Glomerular visceral epithelial cell (primary cell): Measurements from ENCODE around the gene IKZF2.

Source experiments
- DNase-seq: peaks from one replicate; pipeline ENCODE4 v3.0.0-alpha.2; 2016; ENCODE audit errors: extremely low spot score

IKZF2 gene

GRCh38 chr2:213151437-213152064, at the start of gene IKZF2:
IKZF2 (minus strand) TSS chr2:213151612; CDS start chr2:213148629, 2,983 bp downstream.
- peak; percentile 92 for DNase-seq

GRCh38 chr2:213199871-213200270, 48.5 kb upstream of the IKZF2 start:
- DNase-seq: peak; percentile 4

- DNase-seq: peak; percentile 27
Measured at GRCh38 chr2:213189001-213189899, 37.8 kb upstream of the IKZF2 start.

- no peak for DNase-seq
Measured at GRCh38 chr2:213188533-213188867, 37.1 kb upstream of the IKZF2 start.

GRCh38 chr2:213187833-213188532, 36.6 kb upstream of the IKZF2 start:
- DNase-seq: peak; percentile 86

GRCh38 chr2:213187386-213187785, 36.0 kb upstream of the IKZF2 start:
- no peak for DNase-seq

- no peak for DNase-seq
Measured at GRCh38 chr2:213185147-213185822, 33.9 kb upstream of the IKZF2 start.

- DNase-seq: no peak
Measured at GRCh38 chr2:213181712-213182111, 30.3 kb upstream of the IKZF2 start.

GRCh38 chr2:213177679-213178078, 26.3 kb upstream of the IKZF2 start:
- DNase-seq: no peak

- no peak for DNase-seq
Measured at GRCh38 chr2:213175673-213176247, 24.3 kb upstream of the IKZF2 start.

- DNase-seq: no peak
Measured at GRCh38 chr2:213172641-213173040, 21.2 kb upstream of the IKZF2 start.

GRCh38 chr2:213171147-213171546, 19.7 kb upstream of the IKZF2 start:
- DNase-seq: no peak

GRCh38 chr2:213167271-213167930, 16.0 kb upstream of the IKZF2 start:
- no peak for DNase-seq

GRCh38 chr2:213166109-213166508, 14.7 kb upstream of the IKZF2 start:
- DNase-seq: no peak

GRCh38 chr2:213164263-213164662, 12.9 kb upstream of the IKZF2 start:
- DNase-seq: no peak

GRCh38 chr2:213162516-213163118, 11.2 kb upstream of the IKZF2 start:
- DNase-seq: no peak

GRCh38 chr2:213161759-213162515, 10.5 kb upstream of the IKZF2 start:
- DNase-seq: no peak

- no peak for DNase-seq
Measured at GRCh38 chr2:213159768-213160167, 8.4 kb upstream of the IKZF2 start.

GRCh38 chr2:213157242-213157641, 5.8 kb upstream of the IKZF2 start:
- peak; percentile 7 for DNase-seq

GRCh38 chr2:213156717-213157116, 5.3 kb upstream of the IKZF2 start:
- no peak for DNase-seq
